HepG2 (cell line): ENCODE results near the gene EBF3. TPM values are rescaled to one million over a fixed set of nuclear protein-coding genes. Genes with fewer than 3 reads are reported as not detected.

Experiments
- ATAC-seq: fragments of 200-7000 bp; cut with Tn5 transposase; 3 replicates; pipeline ENCODE4 v1.9.1; 2020; ENCODE audit warnings: mild to moderate bottlenecking, moderate library complexity
- BruUV-seq: library from RNA; stranded (reverse); fragments of 400-500 nt; replicated peaks from 2 replicates; lab custom pipeline; 2021; lab: Mats Ljungman, UMichigan
- CTCF ChIA-PET: fragments of 300-600 bp; formaldehyde crosslinking; extraction: SDS; loops from one replicate; lab custom pipeline; 2021; ENCODE audit warnings: low total read pairs, inconsistent platforms, low intra/inter-chr PET ratio; lab: Yijun Ruan, JAX
- POLR2A ChIA-PET: fragments of 350-600 bp; sonication (Branson Sonifier 250); formaldehyde crosslinking; loops from one replicate; lab custom pipeline; 2020; ENCODE audit warnings: antibody characterized with exemption, inconsistent platforms; lab: Yijun Ruan, JAX
- DNase-seq: peaks from one replicate; pipeline ENCODE4 v3.0.0-alpha.2; 2015; ENCODE audit warnings: low spot score
- FAIRE-seq: peaks from 3 replicates; lab custom pipeline; 2011; peaks lifted over from hg19 to GRCh38; lab: Jason Lieb, UNC
- H2AFZ ChIP-seq: one replicate; pipeline ENCODE4 v1.6.1; 2011; ENCODE audit warnings: low read length, inconsistent platforms
- H3K27ac ChIP-seq: fragments of 300-600 bp; 3 replicates; pipeline ENCODE4 v1.8.0; 2011; ENCODE audit warnings: mixed run types, mild to moderate bottlenecking, mixed read lengths, low read length, inconsistent platforms; ENCODE audit not compliant: insufficient read depth; ENCODE audit errors: extremely low read length
- H3K27me3 ChIP-seq, 2 experiments: fragments of 200-600 bp in 1 of 2; 2 replicates in 1 of 2; 3 replicates in 1 of 2; pipeline versions ENCODE4 v1.6.0 to v1.8.0; 2011; ENCODE audit warnings: low read length in 2 of 2, mild to moderate bottlenecking in 2 of 2, moderate library complexity in 2 of 2, inconsistent platforms in 1 of 2; ENCODE audit not compliant: insufficient read depth in 2 of 2, control insufficient read depth in 1 of 2
- H3K36me3 ChIP-seq, 2 experiments: fragments of 200-600 bp in 1 of 2; replicated peaks in 1 of 2; 2 replicates in 1 of 2; 3 replicates in 1 of 2; pipeline versions ENCODE4 v1.5.1 to v1.8.0; 2011; ENCODE audit warnings: low read length in 2 of 2, inconsistent platforms in 1 of 2; ENCODE audit not compliant: insufficient read depth in 2 of 2, control insufficient read depth in 1 of 2
- H3K4me1 ChIP-seq: 2 replicates; pipeline ENCODE4 v1.5.1; 2012; ENCODE audit warnings: low read length, inconsistent platforms; ENCODE audit not compliant: insufficient read depth
- H3K4me2 ChIP-seq: 2 replicates; pipeline ENCODE4 v1.6.0; 2011; ENCODE audit warnings: low read depth, low read length, inconsistent platforms
- H3K4me3 ChIP-seq, 3 experiments: fragments of 200-600 bp in 1 of 3; sonication (generic), shearing (Covaris generic) in 1 of 3; replicated peaks in 1 of 3; 2 replicates each; pipeline ENCODE4 v1.5.1; 2011 to 2016; ENCODE audit warnings: low read length in 3 of 3, inconsistent platforms in 2 of 3, low read depth in 2 of 3, mild to moderate bottlenecking in 2 of 3, control low read depth in 1 of 3, mixed read lengths in 1 of 3; ENCODE audit not compliant: insufficient read depth in 1 of 3
- H3K79me2 ChIP-seq: one replicate; pipeline ENCODE4 v1.6.1; 2011; ENCODE audit warnings: low read length, inconsistent platforms; ENCODE audit not compliant: insufficient read depth
- H3K9ac ChIP-seq: 2 replicates; pipeline ENCODE4 v1.6.0; 2011; ENCODE audit warnings: mild to moderate bottlenecking, low read depth, low read length, inconsistent platforms; ENCODE audit not compliant: insufficient read depth
- H3K9me3 ChIP-seq: 2 replicates; pipeline ENCODE4 v1.5.1; 2012; ENCODE audit warnings: mild to moderate bottlenecking, low read length
- H4K20me1 ChIP-seq: 2 replicates; pipeline ENCODE4 v1.6.0; 2011; ENCODE audit warnings: inconsistent platforms, mild to moderate bottlenecking, low read length, moderate library complexity; ENCODE audit not compliant: insufficient read depth
- AHR ChIP-seq: IDR thresholded peaks from 2 replicates; pipeline ENCODE4 v1.6.1; 2018; ENCODE audit warnings: missing genetic modification reagents, missing compliant biosample characterization
- NCOR1 ChIP-seq: fragments of 200-600 bp; sonication (generic); IDR thresholded peaks from 2 replicates; pipeline ENCODE4 v1.7.0; 2017; ENCODE audit warnings: antibody characterized with exemption, low read length, borderline replicate concordance
- NR2C2 ChIP-seq: sonication (generic); formaldehyde crosslinking; IDR thresholded peaks from 2 replicates; pipeline ENCODE4 v1.4.0; 2020; ENCODE audit warnings: missing genetic modification reagents, mild to moderate bottlenecking, moderate library complexity, borderline replicate concordance
- REL ChIP-seq: sonication (generic); formaldehyde crosslinking; conservative IDR thresholded peaks from 2 replicates; pipeline ENCODE4 v1.8.0; 2022; ENCODE audit warnings: mild to moderate bottlenecking, missing genetic modification reagents, moderate library complexity
- SP5 ChIP-seq: IDR thresholded peaks from 2 replicates; pipeline ENCODE4 v1.6.1; 2016; ENCODE audit warnings: low read depth, borderline replicate concordance
- STAT6 ChIP-seq: sonication (generic); formaldehyde crosslinking; IDR thresholded peaks from 2 replicates; pipeline ENCODE4 v1.4.0; 2020; ENCODE audit warnings: missing genetic modification reagents, mild to moderate bottlenecking, borderline replicate concordance
- TBL1XR1 ChIP-seq: fragments of 150-350 bp; IDR thresholded peaks from 2 replicates; pipeline ENCODE4 v1.6.1; 2014; ENCODE audit warnings: borderline replicate concordance, low read length; ENCODE audit not compliant: partially characterized antibody
- ZFP37 ChIP-seq: sonication (generic); formaldehyde crosslinking; IDR thresholded peaks from 2 replicates; pipeline ENCODE4 v1.4.0; 2020; ENCODE audit warnings: missing genetic modification reagents, borderline replicate concordance
- WGBS: methylation state at CpG from one replicate; pipeline ENCODE4 v1.1.6; 2017; ENCODE audit warnings: low lambda C conversion rate; 5-methylcytosine and 5-hydroxymethylcytosine counted together
- in situ Hi-C: cut with HindIII; loops from 2 replicates; pipeline ENCODE4 v1.10.0; 2017; ENCODE audit warnings: low pct_unique_long_range_greater_than_20kb; ENCODE audit not compliant: extremely low pct_ligation_motif_present
- intact Hi-C: fragments of 100-400 bp; cut with micrococcal nuclease; formaldehyde crosslinking; loops from one replicate; pipeline ENCODE4 v1.10.0; 2022; ENCODE audit not compliant: unreplicated experiment
- polyA plus RNA-seq, 8 experiments: library from polyadenylated mRNA; depleted of rRNA in 3 of 8; stranded (reverse) in 7 of 8; unstranded in 1 of 8; fragments of >200 nt; fragmentation: Illumina TruSeq in 4 of 8; extraction: Trizol in 4 of 8; gene quantifications; 2 replicates each; pipeline versions ENCODE4 v1.2.1 to v1.2.3, GENCODE V29; 2011 to 2016; ENCODE audit warnings: low read depth in 4 of 8, missing spikeins in 1 of 8, mixed read lengths in 1 of 8; ENCODE audit not compliant: insufficient read depth in 1 of 8
- total RNA-seq, 5 experiments: library from RNA; depleted of rRNA; stranded (reverse); fragments of >200 nt; fragmentation: Illumina TruSeq; extraction: Trizol; gene quantifications; 2 replicates each; pipeline ENCODE4 v1.2.3, GENCODE V29; 2016; ENCODE audit warnings: low read depth in 1 of 5

The EBF3 gene
- total and polyA plus RNA-seq, 2 of the 13 experiments (the other 11 are each of a cell fraction or from before 2014, with no cell fraction given): not detected

- TF ChIP-seq TBL1XR1: no peak
- no peak for TF ChIP-seq NCOR1
- no peak for TF ChIP-seq STAT6 (CRISPR knock-in tag)
- no peak for TF ChIP-seq REL (CRISPR knock-in tag)
- TF ChIP-seq AHR (CRISPR knock-in tag): no peak
Measured at GRCh38 chr10:129849452-129849750, 114.7 kb downstream of the EBF3 start (continued).

GRCh38 chr10:129848696-129849451 lies 115.2 kb downstream of the EBF3 start:
- Histone ChIP-seq H2AFZ (no peak overlapping the region), H3K9me3 (no peaks in the 10 kb centered on the region), H4K20me1 (no peaks in the 10 kb centered on the region), H3K27me3 (peaks cover 4 to 54% of the 10 kb centered on the region in 2 experiments; a peak in 4 of 5 replicates), H3K4me2 (no peak overlapping the region), H3K9ac (no peak overlapping the region), H3K4me3 (no peak overlapping the region), H3K4me1 (peaks cover 8% of the 10 kb centered on the region), H3K27ac (no peak overlapping the region), H3K79me2 (no peaks in the 10 kb centered on the region), H3K36me3 (no peaks in the 10 kb centered on the region)
- ATAC-seq (no peak), FAIRE-seq (no peak), DNase-seq (no peak)
- TF ChIP-seq NR2C2 (CRISPR knock-in tag) (no peak), SP5 (CRISPR knock-in tag) (no peak), ZFP37 (no peak), STAT6 (CRISPR knock-in tag) (no peak)
- ChIA-PET CTCF (no interaction called here), POLR2A (no interaction called here)
- WGBS: 61% methylated on average over 19 of the region's 19 CpGs
- intact Hi-C loops (no loop called here), in situ Hi-C loops (no loop called here)
- no TSS peak for BruUV-seq
